NB4 (cell line): Measurements from ENCODE around the gene VKORC1.

Experiments
- MYC ChIP-seq: IDR thresholded peaks from 2 replicates; pipeline ENCODE4 v1.6.1; 2011; ENCODE audit warnings: low read depth, low read length
- POLR2A ChIP-seq: IDR thresholded peaks from 2 replicates; pipeline ENCODE4 v1.6.1; 2011; ENCODE audit warnings: mild to moderate bottlenecking; ENCODE audit not compliant: insufficient read length; ENCODE audit errors: extremely low read depth
- TF ChIP-seq, protein P1 (sequence below): IDR thresholded peaks from one replicate; pipeline ENCODE4 v1.5.1; 2012; ENCODE audit warnings: low read depth, low read length

DNA sequence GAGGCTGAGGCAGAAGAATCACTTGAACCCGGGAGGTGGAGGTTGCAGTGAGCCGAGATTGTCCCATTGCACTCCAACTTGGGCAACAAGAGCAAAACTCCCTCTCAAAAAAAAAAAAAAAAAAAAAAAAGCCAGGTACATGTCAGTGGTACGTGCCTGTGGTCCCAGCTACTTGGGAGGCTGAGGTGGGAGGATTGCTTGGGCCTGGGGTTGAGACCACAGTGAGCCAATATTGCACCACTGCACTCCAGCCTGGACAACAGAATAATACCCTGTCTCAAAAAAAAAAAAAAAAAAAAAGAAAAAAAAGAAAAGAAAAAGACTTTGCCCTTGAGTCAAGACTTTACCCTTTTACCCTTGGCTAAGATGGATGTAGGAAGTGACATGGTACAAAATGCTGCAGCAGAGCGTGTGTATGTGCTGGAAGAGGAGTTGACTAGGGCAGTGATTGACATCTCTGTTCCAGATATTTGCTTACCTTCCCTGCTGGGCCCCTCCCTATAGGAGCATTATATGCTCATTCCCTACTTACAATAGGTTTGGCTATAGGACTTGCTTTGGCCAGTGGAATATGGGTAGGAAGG is 50.6 kb downstream of the VKORC1 start:
- TF ChIP-seq, protein P1, sequence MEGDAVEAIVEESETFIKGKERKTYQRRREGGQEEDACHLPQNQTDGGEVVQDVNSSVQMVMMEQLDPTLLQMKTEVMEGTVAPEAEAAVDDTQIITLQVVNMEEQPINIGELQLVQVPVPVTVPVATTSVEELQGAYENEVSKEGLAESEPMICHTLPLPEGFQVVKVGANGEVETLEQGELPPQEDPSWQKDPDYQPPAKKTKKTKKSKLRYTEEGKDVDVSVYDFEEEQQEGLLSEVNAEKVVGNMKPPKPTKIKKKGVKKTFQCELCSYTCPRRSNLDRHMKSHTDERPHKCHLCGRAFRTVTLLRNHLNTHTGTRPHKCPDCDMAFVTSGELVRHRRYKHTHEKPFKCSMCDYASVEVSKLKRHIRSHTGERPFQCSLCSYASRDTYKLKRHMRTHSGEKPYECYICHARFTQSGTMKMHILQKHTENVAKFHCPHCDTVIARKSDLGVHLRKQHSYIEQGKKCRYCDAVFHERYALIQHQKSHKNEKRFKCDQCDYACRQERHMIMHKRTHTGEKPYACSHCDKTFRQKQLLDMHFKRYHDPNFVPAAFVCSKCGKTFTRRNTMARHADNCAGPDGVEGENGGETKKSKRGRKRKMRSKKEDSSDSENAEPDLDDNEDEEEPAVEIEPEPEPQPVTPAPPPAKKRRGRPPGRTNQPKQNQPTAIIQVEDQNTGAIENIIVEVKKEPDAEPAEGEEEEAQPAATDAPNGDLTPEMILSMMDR = no peak
- no peak for TF ChIP-seq MYC
- no peak for TF ChIP-seq POLR2A
